Esophagus squamous epithelium (tissue), 4 donors: ENCODE measurements around the gene NOTUM.

Source experiments
- POLR2A ChIP-seq, 4 donors: fragments of 450-650 bp; IDR thresholded peaks; one replicate each; pipeline ENCODE4 v1.6.1; 2017; ENCODE audit warnings: antibody characterized with exemption in 4 of 4, mild to moderate bottlenecking in 4 of 4, moderate library complexity in 3 of 4
- TF ChIP-seq, protein P1 (sequence below), 6 experiments: fragments of 450-650 bp in 4 of 6; fragments of 200-600 bp in 2 of 6; sonication (generic) in 2 of 6; IDR thresholded peaks; one replicate each; pipeline ENCODE4 v1.5.1; 2016 to 2019; ENCODE audit warnings: antibody characterized with exemption in 6 of 6, mild to moderate bottlenecking in 4 of 6, moderate library complexity in 4 of 6

DNA sequence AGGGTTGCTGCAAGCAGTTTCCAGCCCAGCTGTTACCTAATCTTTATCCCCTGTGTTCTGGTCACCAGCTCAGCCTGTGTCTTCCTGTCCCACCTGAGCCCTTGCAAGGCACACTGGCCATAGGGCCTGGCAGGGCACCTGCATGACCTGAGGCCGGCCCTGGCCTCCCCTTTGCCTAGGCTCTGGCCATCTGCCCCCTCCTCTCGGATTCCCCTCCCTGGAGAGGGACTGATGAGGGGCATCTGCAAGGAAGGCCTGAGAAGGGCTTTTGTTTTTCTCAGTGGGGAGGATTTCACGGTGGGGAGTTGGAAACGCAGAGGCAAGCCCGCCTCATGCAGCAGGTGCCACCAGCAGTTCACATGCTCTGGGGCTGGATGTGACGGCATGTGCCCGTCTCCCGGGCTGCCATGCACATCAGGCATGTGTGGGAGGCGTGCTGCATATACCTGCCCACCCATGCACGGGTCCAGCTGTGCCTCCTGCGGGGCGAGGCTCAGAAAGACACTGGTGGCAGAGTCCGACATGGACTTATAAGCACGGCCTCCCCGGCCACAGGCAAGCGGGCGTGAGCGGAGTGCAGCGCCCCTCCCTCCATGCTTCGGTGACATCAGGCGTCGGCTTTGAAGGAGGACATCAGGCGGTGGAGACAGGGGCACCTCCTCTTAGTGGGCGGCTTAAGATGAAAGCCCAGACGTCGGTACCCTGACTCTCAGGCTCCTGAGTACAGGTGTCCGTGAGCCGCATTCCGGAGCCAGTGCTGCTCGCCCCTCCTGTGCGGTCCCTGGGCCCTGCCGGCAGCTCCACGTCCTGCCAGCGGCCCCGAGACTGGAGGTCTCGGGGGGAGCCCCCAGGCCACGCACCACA is 33.0 kb upstream of the NOTUM start:
- TF ChIP-seq, protein P1, sequence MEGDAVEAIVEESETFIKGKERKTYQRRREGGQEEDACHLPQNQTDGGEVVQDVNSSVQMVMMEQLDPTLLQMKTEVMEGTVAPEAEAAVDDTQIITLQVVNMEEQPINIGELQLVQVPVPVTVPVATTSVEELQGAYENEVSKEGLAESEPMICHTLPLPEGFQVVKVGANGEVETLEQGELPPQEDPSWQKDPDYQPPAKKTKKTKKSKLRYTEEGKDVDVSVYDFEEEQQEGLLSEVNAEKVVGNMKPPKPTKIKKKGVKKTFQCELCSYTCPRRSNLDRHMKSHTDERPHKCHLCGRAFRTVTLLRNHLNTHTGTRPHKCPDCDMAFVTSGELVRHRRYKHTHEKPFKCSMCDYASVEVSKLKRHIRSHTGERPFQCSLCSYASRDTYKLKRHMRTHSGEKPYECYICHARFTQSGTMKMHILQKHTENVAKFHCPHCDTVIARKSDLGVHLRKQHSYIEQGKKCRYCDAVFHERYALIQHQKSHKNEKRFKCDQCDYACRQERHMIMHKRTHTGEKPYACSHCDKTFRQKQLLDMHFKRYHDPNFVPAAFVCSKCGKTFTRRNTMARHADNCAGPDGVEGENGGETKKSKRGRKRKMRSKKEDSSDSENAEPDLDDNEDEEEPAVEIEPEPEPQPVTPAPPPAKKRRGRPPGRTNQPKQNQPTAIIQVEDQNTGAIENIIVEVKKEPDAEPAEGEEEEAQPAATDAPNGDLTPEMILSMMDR (IDR thresholded peaks at IDR 0.05) = no peak
- TF ChIP-seq POLR2A (IDR thresholded peaks at IDR 0.05) = no peak
